Camera-type eye (tissue), 1 donor: ENCODE results near the gene HSPA12B. TPM values are rescaled to one million over a fixed set of nuclear protein-coding genes. Genes with fewer than 3 reads are reported as not detected.

ENCODE experiments used
- total RNA-seq: library from RNA; depleted of rRNA; stranded (reverse); fragments of >200 nt; gene quantifications from one replicate; pipeline ENCODE4 v1.2.3, GENCODE V29; 2014

HSPA12B gene, protein sequence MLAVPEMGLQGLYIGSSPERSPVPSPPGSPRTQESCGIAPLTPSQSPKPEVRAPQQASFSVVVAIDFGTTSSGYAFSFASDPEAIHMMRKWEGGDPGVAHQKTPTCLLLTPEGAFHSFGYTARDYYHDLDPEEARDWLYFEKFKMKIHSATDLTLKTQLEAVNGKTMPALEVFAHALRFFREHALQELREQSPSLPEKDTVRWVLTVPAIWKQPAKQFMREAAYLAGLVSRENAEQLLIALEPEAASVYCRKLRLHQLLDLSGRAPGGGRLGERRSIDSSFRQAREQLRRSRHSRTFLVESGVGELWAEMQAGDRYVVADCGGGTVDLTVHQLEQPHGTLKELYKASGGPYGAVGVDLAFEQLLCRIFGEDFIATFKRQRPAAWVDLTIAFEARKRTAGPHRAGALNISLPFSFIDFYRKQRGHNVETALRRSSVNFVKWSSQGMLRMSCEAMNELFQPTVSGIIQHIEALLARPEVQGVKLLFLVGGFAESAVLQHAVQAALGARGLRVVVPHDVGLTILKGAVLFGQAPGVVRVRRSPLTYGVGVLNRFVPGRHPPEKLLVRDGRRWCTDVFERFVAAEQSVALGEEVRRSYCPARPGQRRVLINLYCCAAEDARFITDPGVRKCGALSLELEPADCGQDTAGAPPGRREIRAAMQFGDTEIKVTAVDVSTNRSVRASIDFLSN
- 17.8 TPM for total RNA-seq

DNA sequence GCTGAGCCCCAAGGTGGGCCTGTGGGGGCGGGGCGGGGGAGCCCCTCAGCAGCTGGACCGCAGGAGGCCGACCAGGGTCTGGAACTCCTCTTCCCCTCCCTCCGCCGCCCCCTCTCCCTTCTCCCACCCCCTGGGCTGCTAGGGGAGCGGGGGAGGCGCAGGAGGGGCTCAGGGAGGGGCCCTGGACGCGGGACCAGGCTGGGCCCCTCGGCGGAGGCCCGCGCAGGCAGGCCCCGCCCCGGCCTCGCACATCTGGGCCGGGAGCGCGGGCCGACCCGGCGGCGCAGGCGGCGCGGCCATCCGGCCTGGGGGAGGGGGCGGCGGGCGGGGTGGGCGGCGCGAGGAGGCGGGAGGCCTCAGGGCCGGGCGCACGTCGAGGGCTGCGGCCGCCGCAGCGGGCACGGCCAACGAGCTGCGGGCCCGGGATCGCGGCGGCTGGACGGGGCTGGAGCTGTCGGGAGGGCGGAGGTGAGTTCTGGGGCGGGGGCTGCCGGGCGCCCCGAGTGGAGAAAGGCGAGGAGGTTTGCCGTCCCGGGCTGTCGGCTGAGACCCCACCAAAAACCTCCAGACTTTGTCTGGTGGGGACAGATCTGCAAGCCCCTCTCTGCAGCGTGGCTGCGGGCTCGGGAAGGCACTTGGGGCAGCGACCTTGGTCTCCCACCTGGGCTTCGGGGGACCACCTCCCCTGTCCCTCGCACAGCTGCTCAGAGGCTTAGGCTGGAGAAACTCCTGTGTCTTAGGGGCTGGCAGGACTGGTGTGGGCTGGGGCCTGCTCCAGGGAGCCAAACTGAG is at the start of gene HSPA12B:
Gene HSPA12B (plus strand): TSS at position 359 of the 792 bp plus-strand sequence. CDS start 5,990 bp downstream, outside the sequence.

GRCh38 chr20:3712279-3712873 is 20.1 kb upstream of the HSPA12B start, which contains the start of gene SIGLEC1:
TSS of gene SIGLEC1 (minus strand) at chr20:3712600. CDS start at chr20:3707128, 5,472 bp downstream.

GRCh38 chr20:3767427-3768341 is 35.2 kb downstream of the HSPA12B start, which contains the start of gene ADISSP:
TSS of gene ADISSP (minus strand) at chr20:3767753. CDS start at chr20:3760100, 7,653 bp downstream.

DNA sequence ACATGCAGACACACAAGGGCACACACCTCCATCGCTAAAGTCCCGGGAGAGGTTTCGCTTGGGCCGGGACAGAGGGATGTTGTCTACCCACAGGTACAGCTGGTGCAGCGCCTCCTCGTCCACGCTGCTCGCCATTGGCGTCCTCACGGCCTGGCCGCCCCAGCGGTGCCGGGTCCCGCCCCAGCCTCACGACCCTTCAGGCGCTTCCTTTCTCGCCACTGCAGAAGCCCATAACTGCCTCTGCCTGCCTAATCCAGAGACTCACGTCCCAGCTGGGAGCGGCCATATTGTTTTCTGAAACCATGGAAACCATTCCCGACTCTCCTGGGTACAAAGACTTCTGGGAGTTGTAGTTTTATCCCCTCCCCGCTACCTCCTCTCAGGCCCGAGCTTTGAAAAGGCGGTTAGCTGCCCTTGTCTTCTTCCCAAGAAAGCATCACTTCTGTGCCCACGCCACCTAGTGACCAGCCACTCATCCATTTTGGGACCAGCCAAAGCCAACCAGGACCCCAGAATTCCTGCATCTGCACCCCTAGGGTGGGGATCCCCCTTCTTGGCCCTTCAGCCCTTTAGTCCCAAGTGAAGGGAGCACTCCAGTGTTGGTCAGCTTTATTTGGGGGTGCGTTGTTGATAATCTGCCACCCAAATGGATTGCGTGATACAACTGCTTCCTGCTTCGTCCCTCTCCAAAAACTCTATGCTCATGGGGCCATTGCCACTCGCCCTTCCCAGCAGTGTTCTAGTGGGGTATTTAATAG is 48.8 kb downstream of the HSPA12B start, which contains the start of gene SPEF1:
Gene SPEF1 (minus strand): TSS at position 296 of the 758 bp plus-strand sequence. CDS start 161 bp downstream, at position 135.

DNA sequence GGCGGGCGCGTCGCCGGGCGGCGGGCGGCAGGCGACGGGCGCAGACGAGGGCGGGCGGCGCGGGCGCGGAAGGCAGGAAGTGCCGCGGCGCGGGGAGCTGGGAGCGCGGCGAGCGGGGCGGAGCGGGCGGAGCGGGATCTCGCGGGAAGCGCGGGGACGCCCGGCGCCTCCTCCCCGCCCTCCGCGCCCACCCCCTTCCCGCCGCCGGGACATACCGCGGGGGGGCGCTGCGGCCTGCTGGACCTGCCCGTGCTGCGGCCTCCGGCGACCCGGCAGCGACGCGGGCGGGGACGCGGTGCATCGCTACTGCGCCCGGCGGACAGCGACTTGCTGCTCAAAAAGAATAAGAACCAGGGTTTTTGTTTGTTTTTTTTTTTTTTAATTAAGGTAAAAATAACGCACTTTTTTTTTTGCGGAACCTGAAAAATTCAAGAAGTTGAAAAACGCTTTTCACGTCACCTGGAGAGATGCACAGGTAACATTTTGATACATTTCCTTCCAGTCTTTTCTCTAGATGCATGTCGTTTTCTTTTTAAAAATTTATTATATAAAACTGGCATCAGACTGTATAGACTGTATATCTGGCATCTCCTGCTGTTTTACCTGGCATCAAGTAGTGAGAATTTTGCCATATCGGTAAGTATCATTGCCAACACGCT is 54.3 kb downstream of the HSPA12B start, which contains the start of gene CENPB:
Gene CENPB (minus strand): TSS at position 76 of the 659 bp plus-strand sequence. CDS start 257 bp downstream, outside the sequence.

DNA sequence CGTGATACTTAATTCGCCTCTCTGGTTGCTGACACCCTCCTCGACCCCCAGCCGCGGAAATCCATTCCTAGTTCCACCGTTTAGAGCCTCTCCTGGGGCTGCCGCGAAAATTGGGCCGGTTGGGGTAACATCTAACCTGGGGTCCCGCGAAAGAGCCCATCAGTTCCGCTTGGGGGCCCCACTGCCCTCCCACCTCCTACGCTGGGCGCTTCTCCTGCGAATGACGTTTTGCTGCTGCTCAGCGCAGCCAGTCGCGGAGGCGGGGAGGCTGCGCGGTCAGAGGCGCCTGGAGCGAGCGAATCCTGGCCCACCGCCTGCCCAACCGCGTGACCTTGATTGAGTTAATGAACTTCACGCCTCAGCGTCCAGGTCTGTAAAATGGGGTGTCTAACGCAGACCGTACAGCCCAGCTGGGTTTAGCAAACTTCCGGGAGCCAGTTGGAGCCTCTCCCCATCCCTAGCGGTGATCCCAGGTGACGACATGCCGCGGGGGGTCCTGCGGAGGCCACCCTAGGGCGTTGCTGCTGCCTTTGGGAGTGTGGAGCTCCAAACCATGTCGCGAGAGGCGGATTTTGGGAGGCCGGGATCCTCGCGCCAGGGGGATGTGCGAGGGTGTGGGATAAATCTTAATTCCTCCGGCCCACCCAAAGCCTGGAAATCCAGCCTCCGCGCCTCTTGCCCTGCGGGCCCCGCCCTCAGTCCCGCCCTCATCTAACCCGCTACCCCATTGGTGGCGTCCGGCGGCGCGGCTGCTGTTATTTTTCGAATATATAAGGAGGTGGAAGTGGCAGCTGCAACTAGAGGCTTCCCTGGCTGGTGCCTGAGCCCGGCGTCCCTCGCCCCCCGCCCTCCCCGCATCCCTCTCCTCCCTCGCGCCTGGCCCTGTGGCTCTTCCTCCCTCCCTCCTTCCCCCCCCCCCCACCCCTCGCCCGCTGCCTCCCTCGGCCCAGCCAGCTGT is 63.3 kb downstream of the HSPA12B start, which contains the start of gene CDC25B:
Gene CDC25B (plus strand): TSS at position 800 of the 958 bp plus-strand sequence. CDS start 222 bp downstream, outside the sequence.

Other genes starting within 250 kb of the HSPA12B start
- not detected for gene GFRA4, start 69.3 kb upstream of the HSPA12B start, total RNA-seq
- 42.6 TPM for gene ADAM33, start 50.7 kb upstream of the HSPA12B start, total RNA-seq
- gene SIGLEC1, start 20.1 kb upstream of the HSPA12B start, total RNA-seq, result 3.1 TPM
- 8.1 TPM for gene ADISSP, start 35.1 kb downstream of the HSPA12B start, total RNA-seq
- 1.1 TPM for gene SPEF1, start 48.8 kb downstream of the HSPA12B start, total RNA-seq
- 44.0 TPM for gene CENPB, start 54.1 kb downstream of the HSPA12B start, total RNA-seq
- gene CDC25B, start 63.6 kb downstream of the HSPA12B start, total RNA-seq, result 35.2 TPM
- 18.4 TPM for gene AP5S1, start 87.9 kb downstream of the HSPA12B start, total RNA-seq
- 18.5 TPM for gene MAVS, start 114.1 kb downstream of the HSPA12B start, total RNA-seq
- 65.5 TPM for gene PANK2, start 156.7 kb downstream of the HSPA12B start, total RNA-seq